GM19438 (cell line): Measurements from ENCODE around the gene RIPOR1.

Experiments
- ATAC-seq: cut with Tn5 transposase; IDR thresholded peaks from one replicate; pipeline ENCODE4 v1.9.1; 2021; ENCODE audit warnings: low read depth; ENCODE audit not compliant: unreplicated experiment

The RIPOR1 gene

DNA sequence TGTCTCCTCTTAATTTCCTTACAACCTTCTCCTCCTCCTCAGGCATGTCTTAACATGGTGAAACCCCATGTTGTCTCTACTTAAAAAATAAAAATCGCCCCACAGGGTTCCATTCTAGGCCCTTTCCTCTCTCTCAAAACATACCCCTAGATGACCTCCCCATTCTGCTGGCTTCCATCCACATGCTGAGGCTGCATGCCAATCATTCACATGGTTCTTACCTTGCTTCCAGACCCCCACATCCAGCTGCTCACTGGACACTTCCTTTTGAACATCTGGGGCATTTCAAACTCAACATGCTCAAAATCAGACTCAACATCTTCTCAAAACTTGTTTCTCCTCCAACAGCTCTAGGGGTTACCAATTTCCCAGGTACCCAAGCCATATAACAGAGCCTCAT lies 21.3 kb downstream of the RIPOR1 start:
- ATAC-seq, result no peak

DNA sequence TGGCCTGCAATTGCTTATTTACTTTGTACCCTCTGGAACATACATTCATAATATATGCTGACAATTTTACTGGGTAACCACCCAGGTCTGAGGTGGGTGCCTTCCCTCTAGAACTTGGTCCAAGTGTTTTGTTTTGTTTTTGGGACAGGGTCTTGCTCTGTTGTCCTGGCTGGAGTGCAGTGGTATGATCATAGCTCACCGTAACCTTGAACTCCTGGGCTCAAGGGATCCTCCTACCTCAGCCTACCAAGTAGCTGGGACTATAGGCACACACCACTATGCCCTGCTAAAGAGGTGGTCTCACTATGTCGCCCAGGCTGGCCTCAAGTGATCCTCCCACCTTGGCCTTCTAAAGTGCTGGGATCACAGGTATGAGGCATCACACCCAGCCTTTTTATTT lies 22.5 kb downstream of the RIPOR1 start:
- no peak for ATAC-seq

DNA sequence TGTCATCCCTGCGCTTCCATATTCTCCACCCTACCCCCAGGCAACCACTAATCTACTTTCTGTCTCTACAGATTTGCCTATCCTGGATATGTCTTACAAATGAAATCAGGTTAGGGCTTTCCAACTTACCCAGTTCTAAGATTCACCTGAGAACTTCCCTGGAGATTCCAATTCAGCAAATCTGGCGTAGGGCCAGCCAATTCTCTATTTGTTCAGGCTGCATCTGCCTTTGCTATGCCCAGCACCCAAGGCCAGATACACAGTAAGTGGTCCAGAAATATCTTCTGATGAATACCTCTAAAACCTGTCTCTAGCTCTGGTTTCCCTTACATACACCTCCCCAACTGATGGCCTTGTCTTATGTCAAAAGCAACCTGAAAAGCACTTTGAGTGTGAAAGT lies 23.3 kb downstream of the RIPOR1 start:
- ATAC-seq, result no peak

DNA sequence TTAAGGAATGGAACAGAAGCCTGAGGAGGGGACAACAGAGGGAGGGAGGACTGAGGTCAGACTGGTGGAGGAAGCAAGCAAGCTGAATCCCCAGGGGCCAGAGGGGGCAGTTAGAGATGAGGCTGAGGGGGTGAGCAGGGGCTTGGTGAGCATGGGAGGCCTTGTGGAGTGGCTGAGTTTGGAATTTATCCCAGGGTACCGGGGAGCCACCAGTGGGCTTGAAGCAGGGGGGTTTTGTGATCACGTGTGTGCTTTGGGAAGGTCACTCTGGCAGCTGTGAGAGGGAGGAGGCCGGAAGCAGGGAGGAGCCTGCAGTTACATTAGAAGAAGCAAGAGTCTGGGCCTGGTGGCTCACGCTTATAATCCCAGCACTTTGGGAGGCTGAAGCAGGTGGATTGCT lies 23.8 kb downstream of the RIPOR1 start:
- ATAC-seq, result no peak

DNA sequence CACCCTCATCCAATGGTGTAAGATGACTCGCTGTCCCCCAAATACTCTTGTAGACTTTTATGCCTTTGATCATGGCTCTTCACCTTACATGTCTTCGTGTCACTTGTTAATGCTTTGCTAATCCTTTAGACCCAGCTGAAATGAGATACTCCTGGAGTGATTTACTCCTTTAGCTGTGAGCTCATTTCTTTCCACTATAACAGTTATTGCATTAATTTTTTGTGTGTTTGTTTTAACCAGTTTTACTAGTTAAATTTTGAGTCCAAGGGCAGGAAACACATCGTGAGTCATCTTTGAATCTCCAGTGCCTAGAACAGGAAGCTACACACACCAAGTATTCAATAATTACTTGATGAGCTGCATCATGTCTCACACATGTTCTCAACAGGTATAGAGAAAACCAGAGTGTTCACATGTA lies 27.2 kb downstream of the RIPOR1 start:
- no peak for ATAC-seq

DNA sequence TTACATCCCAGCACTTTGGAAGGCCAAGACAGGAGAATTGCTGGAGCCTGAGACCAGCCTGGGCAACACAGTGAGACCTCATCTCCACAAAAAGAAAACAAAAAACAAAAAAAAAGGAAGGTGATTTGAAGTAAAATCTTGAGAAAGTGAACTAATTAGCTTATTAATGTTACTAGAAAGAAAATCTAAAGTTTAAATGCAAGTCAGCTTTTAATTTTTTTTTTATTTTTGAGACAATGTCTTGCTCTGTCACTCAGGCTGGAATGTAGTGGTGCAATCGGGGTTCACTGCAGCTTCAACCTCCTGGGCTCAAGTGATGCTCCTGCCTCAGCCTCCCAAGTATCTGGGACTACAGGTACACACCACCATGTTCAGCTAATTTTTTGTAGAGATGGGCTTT lies 30.2 kb downstream of the RIPOR1 start:
- ATAC-seq, result no peak

DNA sequence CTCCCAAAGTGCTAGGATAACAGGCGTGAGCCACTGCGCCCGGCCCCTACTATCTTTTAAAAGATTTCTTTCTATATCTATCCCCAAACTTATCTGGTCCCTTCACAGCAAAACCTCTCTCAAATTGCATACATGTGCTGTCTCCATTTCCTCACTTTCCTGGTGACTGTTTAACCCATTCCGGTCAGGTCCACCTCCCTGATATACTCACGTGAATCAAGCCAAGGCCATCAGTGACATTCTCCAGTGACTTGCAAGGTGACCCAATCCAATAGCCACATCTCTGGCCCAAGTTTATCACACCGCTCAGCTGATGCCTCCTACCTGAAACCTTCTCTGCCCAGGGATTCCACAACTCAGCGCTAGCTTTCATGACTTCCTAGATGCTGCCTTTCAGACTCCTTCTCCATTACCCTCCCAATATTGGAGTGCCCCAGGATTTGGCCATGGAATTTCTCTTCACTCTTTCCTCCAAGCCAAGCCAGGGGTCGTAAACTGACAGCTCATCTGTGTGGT lies 32.3 kb downstream of the RIPOR1 start:
- ATAC-seq, result no peak

DNA sequence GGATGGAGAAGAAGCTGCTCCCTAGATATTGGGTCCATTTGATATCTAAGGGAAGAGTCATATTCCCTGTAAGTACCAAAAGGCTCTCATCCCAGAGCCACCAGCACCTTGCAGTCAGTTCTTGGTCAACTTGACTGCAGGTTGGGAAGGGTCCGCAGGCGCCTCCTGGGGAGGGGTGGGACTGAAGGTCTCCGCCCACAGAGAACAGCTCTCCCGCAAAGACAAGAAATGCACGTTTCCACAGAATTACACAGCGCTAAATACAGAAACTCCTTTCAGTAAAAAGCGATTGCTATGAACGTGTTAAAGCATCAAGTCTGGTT lies 32.8 kb downstream of the RIPOR1 start:
- ATAC-seq, result no peak

DNA sequence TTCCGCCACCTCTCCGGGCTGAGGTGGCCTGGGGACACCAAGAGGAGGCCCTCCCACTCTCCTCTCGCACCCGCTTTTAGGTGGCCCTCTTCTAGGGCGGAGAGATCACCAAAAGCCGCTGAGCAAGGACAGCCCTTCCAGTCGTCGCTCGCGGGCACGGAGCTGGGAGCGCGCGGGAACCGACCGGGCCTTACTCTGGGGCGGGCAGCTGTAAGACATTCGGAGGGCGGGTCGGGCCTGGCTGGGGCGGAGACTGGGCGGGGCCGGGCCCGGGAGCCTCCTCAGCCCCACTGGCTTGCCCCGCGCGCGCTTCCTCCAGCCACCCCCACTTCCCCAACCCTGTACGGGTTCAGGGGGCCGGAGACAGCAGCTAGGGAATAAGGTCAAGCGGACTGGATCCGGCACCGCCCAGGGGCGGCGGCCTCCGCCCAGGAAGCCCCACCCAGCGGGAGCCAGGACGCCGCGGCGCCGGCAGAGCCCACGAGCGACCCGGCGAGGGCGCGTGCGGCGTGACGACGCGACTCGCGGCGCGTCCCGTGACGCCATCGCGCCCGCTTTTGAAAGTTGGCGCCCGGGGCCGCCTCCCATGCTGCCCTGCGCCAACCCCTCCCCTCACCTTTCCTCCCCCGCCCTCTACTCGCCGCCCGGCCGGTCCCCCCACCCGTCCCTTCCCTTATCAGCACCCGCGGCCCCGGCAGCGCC lies 33.3 kb downstream of the RIPOR1 start:
- peak; percentile 71 for ATAC-seq

DNA sequence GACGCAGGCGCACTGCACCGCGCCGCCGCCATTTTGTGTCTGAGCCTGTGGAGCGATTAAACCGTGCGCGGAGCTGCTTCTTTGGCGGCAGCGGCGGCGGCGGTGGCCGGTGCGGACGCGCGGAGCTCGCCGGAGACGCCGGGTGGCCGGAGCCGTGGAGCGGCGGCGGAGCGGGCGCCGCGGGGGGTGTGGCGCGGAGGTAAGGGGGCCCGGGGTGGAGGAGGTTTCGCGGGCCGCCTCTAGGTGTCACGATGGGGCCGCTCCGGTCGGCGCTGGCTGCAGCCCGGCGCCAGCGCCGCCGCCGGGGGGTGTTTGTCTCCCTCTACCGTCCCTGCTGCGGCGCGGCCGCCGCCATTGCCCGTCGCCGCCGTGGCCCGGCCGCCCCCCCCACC lies 33.9 kb downstream of the RIPOR1 start, which contains the start of gene CTCF:
TSS of gene CTCF (plus strand) at position 1 of the 392 bp plus-strand sequence. CDS start 48,307 bp downstream, outside the sequence.
- ATAC-seq, result peak; percentile 43

DNA sequence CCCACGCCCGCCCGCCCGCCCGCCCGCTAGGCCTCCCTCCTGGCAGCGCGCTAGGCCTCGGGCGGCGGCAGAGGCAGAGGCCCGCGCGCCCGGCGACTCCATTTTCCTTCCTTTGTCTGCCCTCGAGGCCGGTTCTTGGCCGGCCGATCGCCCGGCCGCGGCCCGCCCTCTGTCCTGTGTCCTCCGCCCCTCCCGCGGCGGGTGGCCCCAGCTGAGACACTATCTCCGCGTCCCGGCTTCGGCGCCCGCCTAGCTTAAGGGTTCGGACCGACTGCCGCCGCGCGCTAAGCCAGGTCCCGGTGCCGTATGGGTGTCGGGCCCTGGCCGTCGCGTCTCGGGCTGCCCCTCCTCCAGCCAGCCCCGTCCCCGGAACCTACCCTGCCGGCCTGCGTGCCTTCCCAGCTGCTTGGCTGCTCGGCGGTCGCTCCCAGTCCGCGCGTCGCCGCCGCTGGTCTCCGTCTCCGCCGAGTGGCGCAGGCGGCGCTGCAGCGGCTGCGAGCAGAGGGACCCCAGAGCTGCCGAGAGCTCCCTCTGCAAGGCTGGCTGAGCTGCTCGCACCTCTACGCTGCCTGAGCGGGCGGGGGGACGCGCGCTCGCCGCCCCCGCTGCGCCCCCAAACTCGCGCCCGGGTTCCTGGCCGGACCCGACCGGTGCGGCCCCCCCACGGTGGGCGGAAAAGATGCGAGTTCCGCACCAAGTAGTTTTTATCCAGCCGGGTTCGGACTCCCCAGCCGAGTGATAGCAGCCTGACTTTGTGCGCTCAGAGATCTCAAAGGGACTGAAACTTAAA lies 34.5 kb downstream of the RIPOR1 start:
- ATAC-seq, result peak; percentile 3

DNA sequence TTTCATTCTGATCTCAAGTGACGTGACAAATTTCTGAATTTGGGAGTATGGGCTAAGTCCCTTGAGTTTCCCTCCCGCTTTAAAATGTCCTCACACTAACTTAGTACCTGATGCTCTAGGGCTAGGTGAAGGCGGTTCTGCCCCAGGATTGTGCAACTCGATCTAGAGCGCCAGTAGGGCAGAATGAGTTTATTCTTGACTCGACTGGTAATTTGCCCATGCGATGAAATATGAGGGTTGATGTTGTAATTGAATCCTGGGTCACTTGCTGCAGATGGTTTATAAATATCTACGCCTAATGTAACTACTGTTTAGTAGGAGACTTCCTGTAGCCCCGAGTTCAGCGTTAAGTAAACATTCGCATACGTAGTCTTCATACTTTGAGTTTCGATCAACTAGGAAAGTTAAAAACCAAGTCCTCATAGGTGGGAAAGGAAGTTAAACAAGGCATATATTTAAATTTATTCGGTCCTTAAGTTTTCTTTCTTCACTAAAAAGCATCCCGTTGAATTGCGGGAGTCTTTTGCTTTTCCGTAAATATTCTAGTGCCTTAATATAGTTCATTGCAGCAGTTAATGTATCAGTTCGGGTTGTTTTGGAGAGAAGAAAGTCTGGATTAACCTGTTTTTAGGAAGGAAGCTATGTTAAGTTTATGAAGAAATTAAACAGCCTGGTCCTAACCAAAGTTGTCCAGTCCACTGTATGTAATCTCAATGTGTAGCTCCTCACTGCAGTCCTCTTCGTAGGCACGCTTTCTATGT lies 35.3 kb downstream of the RIPOR1 start:
- no peak for ATAC-seq

DNA sequence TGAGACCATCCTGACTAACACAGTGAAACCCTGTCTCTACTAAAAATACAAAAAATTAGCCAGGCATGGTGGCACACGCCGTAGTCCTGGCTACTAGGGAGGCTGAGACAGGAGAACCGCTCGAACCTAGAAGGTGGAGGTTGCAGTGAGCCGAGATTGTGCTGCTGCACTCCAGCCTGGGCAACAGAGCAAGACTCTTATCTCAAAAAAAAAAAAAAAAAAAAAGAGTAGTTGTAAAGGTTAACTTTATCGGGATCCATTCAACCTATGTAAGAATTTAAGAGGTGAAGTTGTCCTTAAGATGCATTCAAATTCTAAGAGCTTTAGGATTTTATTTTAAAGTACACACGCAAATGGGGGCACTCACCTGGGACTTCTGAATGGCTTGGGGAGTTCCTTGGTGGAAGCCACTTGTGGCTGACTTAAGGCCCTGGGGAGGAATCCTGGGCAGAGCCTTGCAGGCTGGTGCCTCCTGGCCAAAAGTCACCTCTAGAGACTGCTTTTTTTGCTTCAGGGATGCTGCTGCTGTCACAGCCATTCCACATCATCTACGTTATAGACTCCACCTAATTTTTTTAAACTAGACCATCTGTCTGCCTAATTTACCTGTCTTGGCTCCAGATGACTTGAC lies 37.0 kb downstream of the RIPOR1 start:
- no peak for ATAC-seq

DNA sequence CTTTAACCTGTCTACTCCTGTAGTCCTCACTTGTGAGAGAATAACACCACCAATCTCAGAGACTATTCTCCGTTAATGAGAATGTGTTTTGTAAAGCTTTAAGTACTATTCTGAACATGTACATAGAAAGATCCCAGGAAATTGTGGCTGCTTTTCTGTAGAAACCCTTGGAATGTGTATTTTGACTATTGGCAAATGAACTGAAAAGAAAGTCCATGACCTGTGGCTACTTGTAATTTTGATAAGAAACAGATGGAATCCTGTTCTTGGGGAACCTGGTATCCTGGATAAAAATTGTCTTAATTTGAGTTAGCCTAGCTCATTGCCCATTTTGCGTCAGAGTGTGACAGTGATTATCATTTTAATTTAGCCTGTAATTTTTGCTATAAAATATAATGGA lies 42.8 kb downstream of the RIPOR1 start:
- ATAC-seq, result no peak

DNA sequence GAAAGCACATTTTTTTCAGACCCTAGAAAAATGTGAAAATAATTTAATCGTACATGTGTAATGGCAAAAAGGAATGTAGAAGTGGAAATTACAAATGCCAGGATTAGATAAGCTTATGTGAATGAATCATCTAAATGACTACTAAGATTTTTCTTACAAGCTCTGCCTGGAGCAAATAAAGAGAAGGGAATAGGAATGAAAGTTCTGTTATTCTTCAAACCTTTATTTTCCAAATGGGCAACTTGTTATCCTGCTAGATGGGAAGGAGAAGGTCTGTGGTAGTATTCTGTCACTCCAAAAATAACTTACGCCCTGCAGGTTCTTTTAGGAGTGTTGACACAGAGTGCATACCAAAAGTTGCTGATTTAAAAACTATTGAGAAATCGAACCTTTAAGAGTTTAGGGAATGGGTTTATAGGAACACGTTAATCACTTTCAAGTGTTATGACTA lies 43.4 kb downstream of the RIPOR1 start:
- no peak for ATAC-seq

DNA sequence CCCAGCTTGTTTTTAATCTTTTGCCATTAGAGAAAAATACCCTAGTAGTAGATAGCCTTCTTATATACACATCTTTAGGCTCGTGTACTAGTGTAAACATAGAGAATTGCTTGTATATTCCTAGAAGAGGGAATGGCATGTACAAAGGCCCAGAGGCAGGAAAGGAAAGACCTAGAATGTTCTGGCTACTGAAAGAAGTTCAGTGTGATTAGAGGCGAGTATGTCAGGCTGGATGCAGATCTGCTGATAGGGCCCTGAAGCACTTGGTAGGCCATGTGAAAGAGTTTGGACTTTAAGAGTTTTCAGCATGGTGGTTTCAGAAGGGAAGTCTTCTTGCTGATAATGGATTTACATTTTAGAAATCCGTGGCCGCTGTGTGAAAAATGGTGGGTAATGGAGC lies 51.1 kb downstream of the RIPOR1 start:
- ATAC-seq, result no peak

DNA sequence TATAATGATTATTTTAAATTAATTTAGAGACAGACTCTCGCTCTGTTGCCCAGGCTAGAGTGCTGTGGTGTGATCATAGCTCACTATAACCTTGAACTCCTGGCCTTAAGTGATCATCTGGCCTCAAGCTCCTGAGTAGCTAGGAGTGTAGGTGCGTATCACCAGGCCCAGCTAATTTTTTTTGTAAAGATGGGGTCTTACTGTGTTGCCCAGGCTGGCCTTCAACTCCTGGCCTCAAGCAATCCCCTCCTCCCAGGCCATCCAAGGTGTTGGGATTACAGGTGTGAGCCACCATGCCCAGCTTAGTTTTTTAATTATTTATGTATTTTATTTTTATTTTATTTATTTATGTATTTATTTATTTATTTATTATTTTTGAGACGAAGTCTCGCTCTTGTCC lies 51.6 kb downstream of the RIPOR1 start:
- no peak for ATAC-seq

DNA sequence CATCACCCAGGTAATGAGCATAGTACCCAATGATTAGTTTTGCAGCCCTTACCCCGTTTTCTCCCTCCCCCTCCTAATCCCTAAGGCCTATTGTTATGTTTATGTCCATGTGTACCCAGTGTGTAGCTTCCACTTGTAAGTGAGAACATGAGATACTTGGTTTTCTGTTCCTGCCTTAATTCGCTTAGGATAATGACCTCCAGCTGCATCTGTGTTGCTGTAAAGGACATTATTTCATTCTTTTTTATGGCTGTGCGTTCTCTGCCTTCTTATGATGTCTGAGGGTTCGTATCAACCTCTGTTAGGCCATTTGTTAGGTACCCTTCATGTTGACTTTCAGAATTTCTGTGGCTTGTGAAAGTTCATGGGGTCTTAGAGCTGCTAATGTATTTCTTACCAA lies 64.7 kb downstream of the RIPOR1 start:
- no peak for ATAC-seq

DNA sequence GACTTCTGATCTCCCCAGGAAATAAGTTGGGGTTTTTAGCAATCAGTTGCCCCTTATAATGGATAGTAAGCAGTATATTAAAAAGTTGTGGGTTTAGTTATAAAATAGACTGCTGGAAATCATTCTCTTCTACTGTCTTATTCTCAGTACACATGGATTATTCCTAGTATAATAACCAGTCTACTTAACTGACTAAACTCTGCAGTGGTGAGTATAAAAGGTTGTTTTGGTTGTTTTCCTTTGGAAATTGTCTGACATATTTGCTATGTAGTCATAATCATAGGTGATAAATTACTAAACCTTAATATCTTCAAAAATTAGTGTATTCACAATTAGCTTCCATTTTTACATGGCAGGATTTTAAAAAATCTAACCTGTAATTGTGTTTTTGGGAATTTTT lies 65.1 kb downstream of the RIPOR1 start:
- no peak for ATAC-seq

DNA sequence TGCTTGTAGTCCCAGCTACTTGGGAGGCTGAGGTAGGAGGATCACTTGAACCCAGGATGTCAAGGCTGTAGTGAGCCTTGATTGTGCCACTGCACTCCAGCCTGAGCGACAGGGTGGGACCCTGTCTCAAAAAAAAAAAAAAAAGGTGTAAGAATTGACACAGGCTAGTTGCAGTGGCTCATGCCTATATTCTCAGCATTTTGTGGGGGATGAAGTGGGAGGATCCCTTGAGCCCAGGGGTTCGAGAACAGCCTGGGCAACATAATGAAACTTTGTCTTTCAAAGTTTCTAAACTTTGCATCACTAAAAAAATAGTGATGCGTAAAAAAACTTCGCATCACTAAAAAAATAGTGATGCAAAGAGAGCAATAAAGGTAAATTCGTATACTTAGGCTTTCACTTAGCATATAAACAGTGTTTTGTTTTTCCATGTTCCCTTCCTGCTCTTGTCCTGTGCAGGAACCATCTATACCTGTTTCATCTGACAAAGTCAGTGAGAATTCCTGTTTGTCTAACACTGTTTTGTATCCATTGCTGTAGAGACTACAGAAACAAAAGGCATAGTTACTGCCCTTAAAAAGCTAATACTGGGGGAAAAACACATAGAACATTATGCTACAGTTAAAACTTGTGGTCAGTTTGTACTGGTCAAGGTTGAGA lies 65.8 kb downstream of the RIPOR1 start:
- ATAC-seq, result no peak
